ENCODE results near the gene PNPLA8. TPM values are rescaled to one million over a fixed set of nuclear protein-coding genes. Genes with fewer than 3 reads are reported as not detected.

PNPLA8 gene
- polyA plus RNA-seq, 1 experiment, result 26.7 TPM

DNA sequence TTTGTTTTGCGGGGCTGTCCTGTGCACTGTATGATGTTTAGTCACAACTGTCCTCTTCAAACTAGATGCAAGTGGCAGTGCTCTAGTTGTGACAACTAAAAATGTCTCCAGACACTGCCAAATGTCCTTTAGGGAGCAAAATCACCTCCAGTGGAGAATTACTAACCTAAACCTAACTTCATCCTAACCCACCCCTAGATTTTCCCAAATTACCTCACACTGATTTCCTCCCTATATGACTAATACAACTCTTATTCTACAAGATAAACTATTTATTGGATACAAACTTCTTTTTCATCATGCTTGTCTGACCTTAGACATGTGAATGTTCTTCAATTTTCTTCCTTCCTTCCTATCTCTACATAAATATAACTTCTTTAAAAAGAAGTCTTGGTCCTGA lies 26.4 kb downstream of the PNPLA8 start:
- DNase-seq (ENCODE audit: low read depth, low spot score), result peak; percentile 2
- peak overlapping the region; percentile 43 for H3K27ac ChIP-seq (ENCODE audit: low read depth, low read length)
- no peaks in the 10 kb centered on the region for H3K9me3 ChIP-seq (ENCODE audit: control insufficient read depth, insufficient read depth, low read length)
- no peaks in the 10 kb centered on the region for H3K27me3 ChIP-seq (ENCODE audit: control insufficient read depth, insufficient read depth, low read length)
- ChIA-PET POLR2A (no interaction called here), CTCF (interaction anchor here (1.3 to 3.7 kb wide), 2 partner anchors 12 to 46 kb away, joined by 4 to 53 read pairs; no protein-coding TSS in a partner anchor)
- TF ChIP-seq, protein P1, sequence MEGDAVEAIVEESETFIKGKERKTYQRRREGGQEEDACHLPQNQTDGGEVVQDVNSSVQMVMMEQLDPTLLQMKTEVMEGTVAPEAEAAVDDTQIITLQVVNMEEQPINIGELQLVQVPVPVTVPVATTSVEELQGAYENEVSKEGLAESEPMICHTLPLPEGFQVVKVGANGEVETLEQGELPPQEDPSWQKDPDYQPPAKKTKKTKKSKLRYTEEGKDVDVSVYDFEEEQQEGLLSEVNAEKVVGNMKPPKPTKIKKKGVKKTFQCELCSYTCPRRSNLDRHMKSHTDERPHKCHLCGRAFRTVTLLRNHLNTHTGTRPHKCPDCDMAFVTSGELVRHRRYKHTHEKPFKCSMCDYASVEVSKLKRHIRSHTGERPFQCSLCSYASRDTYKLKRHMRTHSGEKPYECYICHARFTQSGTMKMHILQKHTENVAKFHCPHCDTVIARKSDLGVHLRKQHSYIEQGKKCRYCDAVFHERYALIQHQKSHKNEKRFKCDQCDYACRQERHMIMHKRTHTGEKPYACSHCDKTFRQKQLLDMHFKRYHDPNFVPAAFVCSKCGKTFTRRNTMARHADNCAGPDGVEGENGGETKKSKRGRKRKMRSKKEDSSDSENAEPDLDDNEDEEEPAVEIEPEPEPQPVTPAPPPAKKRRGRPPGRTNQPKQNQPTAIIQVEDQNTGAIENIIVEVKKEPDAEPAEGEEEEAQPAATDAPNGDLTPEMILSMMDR (IDR thresholded peaks at IDR 0.05; ENCODE audit: low read depth, low read length), result no peak
- H3K4me3 ChIP-seq (ENCODE audit: low read depth, low read length), result no peak overlapping the region

DNA sequence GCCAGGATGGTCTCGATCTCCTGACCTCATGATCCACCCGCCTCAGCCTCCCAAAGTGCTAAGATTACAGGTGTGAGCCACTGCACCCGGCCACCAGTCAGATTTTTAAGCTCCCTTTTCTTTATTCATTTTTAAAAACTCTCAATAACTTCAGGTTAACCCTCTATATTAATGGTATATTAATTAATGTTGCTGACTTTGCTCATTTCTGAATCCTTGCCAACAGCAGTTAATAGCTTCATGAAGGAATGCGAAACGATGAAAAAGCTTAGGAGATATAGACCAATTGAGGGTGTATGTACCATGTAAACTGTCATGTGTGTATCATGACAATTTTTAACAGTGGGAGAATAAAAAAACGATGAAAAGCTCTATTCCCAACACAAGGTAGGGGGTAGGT lies 27.5 kb downstream of the PNPLA8 start:
- Histone ChIP-seq H3K27ac (ENCODE audit: low read depth, low read length) (no peak overlapping the region), H3K4me3 (ENCODE audit: low read depth, low read length) (no peak overlapping the region), H3K9me3 (ENCODE audit: control insufficient read depth, insufficient read depth, low read length) (no peaks in the 10 kb centered on the region), H3K27me3 (ENCODE audit: control insufficient read depth, insufficient read depth, low read length) (no peaks in the 10 kb centered on the region)
- TF ChIP-seq, protein P1 (IDR thresholded peaks at IDR 0.05; ENCODE audit: low read depth, low read length), result no peak
- CTCF ChIA-PET, result interaction anchor here (0.7 to 4.1 kb wide), 13 partner anchors 11 to 1417 kb away, joined by 3 to 72 read pairs (median 13); partner anchors contain the start of gene PNPLA8
- POLR2A ChIA-PET, result no interaction called here
- DNase-seq (ENCODE audit: low read depth, low spot score), result no peak

DNA sequence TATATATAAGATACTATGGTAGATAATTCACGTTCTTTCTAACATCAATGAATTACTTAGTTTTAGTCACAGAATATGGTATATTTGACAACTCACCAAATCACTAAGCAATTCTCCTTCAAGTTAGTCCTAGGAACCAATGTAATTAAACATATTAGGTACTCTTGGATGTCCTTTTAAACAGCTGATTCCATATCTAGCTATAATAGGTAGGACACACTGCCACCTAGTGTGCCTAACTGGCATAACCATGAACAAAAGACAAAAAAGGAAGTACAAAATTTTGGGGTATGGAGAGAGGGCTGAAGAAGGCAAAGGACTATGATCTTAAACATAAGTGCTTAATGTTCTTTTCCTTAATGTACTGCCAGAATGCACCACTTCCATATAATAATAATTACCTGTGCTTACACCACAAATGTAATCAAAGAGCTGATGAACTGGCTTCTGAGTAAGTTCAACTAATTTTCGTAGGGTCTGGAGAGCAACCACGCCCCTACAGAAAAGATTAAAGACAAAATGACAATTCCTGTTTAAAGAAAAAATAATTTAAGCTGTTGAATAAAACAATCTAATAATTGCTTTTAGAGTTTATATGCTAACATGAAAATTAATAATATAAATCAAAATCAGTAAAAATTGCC lies 28.7 kb downstream of the PNPLA8 start:
- peak; percentile 3 for DNase-seq (ENCODE audit: low read depth, low spot score)
- POLR2A ChIA-PET, result no interaction called here
- CTCF ChIA-PET, result interaction anchor here (0.5 to 4.1 kb wide), 44 partner anchors 9 to 1683 kb away, joined by 3 to 76 read pairs (median 5); partner anchors contain the start of genes BCAP29, NRCAM and PNPLA8
- TF ChIP-seq, protein P1 (IDR thresholded peaks at IDR 0.05; ENCODE audit: low read depth, low read length), result peak; percentile 86
- Histone ChIP-seq H3K27me3 (ENCODE audit: control insufficient read depth, insufficient read depth, low read length) (no peaks in the 10 kb centered on the region), H3K27ac (ENCODE audit: low read depth, low read length) (no peak overlapping the region), H3K9me3 (ENCODE audit: control insufficient read depth, insufficient read depth, low read length) (no peaks in the 10 kb centered on the region), H3K4me3 (ENCODE audit: low read depth, low read length) (no peak overlapping the region)

DNA sequence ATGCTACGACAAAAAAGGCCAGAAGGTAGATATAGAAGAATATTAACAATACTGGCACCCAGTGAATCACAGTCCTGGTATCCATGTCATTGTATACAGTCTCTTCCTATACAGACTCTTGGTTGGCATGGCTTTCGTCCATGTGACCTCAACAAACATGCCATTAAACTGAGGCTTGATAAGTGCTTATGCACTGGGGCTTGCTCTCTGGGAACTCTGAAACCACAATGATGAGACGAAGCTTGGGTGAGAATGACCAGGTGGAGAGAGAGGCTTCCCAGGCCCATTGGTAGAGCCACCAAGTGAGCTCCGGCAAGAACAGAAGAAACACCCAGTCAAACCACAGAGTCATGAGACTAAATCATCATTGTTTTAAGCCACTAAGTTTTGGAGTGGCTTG lies 33.2 kb downstream of the PNPLA8 start:
- ChIA-PET CTCF (no interaction called here), POLR2A (interaction anchor here (0.5 kb wide), 1 partner anchor 21 kb away, joined by 10 read pairs; no protein-coding TSS in a partner anchor)
- H3K4me3 ChIP-seq (ENCODE audit: low read depth, low read length), result no peak overlapping the region
- no peak overlapping the region for H3K27ac ChIP-seq (ENCODE audit: low read depth, low read length)
- TF ChIP-seq, protein P1 (IDR thresholded peaks at IDR 0.05; ENCODE audit: low read depth, low read length), result no peak
- no peaks in the 10 kb centered on the region for H3K27me3 ChIP-seq (ENCODE audit: control insufficient read depth, insufficient read depth, low read length)
- no peak for DNase-seq (ENCODE audit: low read depth, low spot score)
- H3K9me3 ChIP-seq (ENCODE audit: control insufficient read depth, insufficient read depth, low read length), result no peaks in the 10 kb centered on the region

DNA sequence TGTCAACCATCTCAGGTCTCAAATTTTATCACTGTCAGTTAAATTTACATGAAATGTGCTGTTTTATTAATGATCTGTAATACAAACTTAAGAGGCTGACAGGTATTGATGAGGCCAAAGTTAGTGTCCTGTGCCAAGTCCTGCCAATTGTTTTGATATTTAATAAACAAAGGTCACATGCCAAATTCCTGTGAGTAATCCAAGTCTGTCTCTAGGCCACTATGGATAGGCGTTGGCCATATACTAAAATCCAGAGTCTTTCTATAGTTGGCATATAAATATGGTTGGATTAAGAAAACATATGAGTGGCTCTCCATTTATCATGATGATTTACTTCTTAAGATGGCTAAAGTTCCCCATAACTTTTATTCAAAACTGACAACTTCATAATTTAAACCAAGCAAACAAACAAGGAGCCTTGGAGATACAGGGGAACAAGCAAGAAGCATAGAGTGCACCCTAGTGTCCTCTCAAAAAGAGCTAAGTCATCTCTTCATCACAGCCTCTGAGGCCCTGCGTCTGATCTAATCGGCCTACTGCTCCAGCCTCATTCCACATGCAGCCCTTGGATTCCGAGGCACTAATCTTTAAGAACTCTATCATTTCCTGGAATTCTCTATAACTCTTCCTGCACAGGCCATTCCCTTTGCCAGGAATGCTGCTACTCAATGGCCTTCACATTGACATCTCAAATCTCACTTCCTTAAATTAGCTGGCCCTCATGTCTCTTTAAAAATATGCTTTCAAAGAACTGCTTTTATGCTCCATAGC lies 37.0 kb downstream of the PNPLA8 start:
- no peak for DNase-seq (ENCODE audit: low read depth, low spot score)
- Histone ChIP-seq H3K27ac (ENCODE audit: low read depth, low read length) (no peak overlapping the region), H3K9me3 (ENCODE audit: control insufficient read depth, insufficient read depth, low read length) (no peaks in the 10 kb centered on the region), H3K27me3 (ENCODE audit: control insufficient read depth, insufficient read depth, low read length) (no peaks in the 10 kb centered on the region), H3K4me3 (ENCODE audit: low read depth, low read length) (no peak overlapping the region)
- TF ChIP-seq, protein P1 (IDR thresholded peaks at IDR 0.05; ENCODE audit: low read depth, low read length), result no peak
- POLR2A ChIA-PET, result no interaction called here
- CTCF ChIA-PET, result interaction anchor here (8.3 kb wide), 1 partner anchor 8 kb away, joined by 76 read pairs; no protein-coding TSS in a partner anchor

All from AG04450 (cell line).